ENCODE data around the gene GRIA3.

The GRIA3 gene

GRCh38 chrX:123260920-123261418 is 76.9 kb downstream of the GRIA3 start:
- no peak overlapping the region for H3K4me3 ChIP-seq (ENCODE audit: low read depth, low read length)
- no peak for DNase-seq (ENCODE audit: low read depth)
- TF ChIP-seq CTCF (IDR thresholded peaks at IDR 0.05; ENCODE audit: low read depth, low read length, missing control alignments), result no peak

- no peak for TF ChIP-seq CTCF (IDR thresholded peaks at IDR 0.05; ENCODE audit: low read depth, low read length, missing control alignments)
Measured at GRCh38 chrX:123263270-123263669, 79.2 kb downstream of the GRIA3 start.

GRCh38 chrX:123263747-123264146 is 79.7 kb downstream of the GRIA3 start:
- TF ChIP-seq CTCF (IDR thresholded peaks at IDR 0.05; ENCODE audit: low read depth, low read length, missing control alignments), result no peak
- H3K4me3 ChIP-seq (ENCODE audit: low read depth, low read length), result no peak overlapping the region
- DNase-seq (ENCODE audit: low read depth), result no peak

More at GRCh38 chrX:123263270-123263669, 79.2 kb downstream of the GRIA3 start:
- no peak overlapping the region for H3K4me3 ChIP-seq (ENCODE audit: low read depth, low read length)
- DNase-seq (ENCODE audit: low read depth), result no peak

- no peak for TF ChIP-seq CTCF (IDR thresholded peaks at IDR 0.05; ENCODE audit: low read depth, low read length, missing control alignments)
- DNase-seq (ENCODE audit: low read depth), result no peak
- H3K4me3 ChIP-seq (ENCODE audit: low read depth, low read length), result no peak overlapping the region
Measured at GRCh38 chrX:123267220-123267619, 83.1 kb downstream of the GRIA3 start.

- no peak overlapping the region for H3K4me3 ChIP-seq (ENCODE audit: low read depth, low read length)
- no peak for DNase-seq (ENCODE audit: low read depth)
- TF ChIP-seq CTCF (IDR thresholded peaks at IDR 0.05; ENCODE audit: low read depth, low read length, missing control alignments), result no peak
Measured at GRCh38 chrX:123271902-123272301, 87.8 kb downstream of the GRIA3 start.

- TF ChIP-seq CTCF (IDR thresholded peaks at IDR 0.05; ENCODE audit: low read depth, low read length, missing control alignments), result no peak
- H3K4me3 ChIP-seq (ENCODE audit: low read depth, low read length), result no peak overlapping the region
- DNase-seq (ENCODE audit: low read depth), result no peak
Measured at GRCh38 chrX:123272630-123273029, 88.6 kb downstream of the GRIA3 start.

GRCh38 chrX:123274796-123275195 is 90.7 kb downstream of the GRIA3 start:
- no peak overlapping the region for H3K4me3 ChIP-seq (ENCODE audit: low read depth, low read length)
- no peak for TF ChIP-seq CTCF (IDR thresholded peaks at IDR 0.05; ENCODE audit: low read depth, low read length, missing control alignments)
- DNase-seq (ENCODE audit: low read depth), result no peak

Data from GM12864 (cell line).